B cell (primary cell): ENCODE data around the gene DNAH11.

Source experiments
- CTCF ChIP-seq: fragments of 200-600 bp; IDR thresholded peaks from one replicate; pipeline ENCODE4 v1.8.0; 2022; ENCODE audit warnings: antibody characterized with exemption, mild to moderate bottlenecking
- EZH2 ChIP-seq: IDR thresholded peaks from 2 replicates; pipeline ENCODE4 v1.6.1; 2012; ENCODE audit warnings: borderline replicate concordance, low read depth, mild to moderate bottlenecking, moderate library complexity, low read length; ENCODE audit not compliant: insufficient read depth, poor library complexity, severe bottlenecking

GRCh38 chr7:21782996-21783395 is 240.2 kb downstream of the DNAH11 start:
- no peak for TF ChIP-seq CTCF
- no peak for TF ChIP-seq EZH2
